Stromal cell of bone marrow (primary cell): Measurements from ENCODE around the gene OR5A2.
"Not testable (repeated sequence)": the region's sequence is repeated elsewhere in the genome, so short reads cannot be mapped to it uniquely, and the experiment has no call there.

Experiments
- DNase-seq: peaks from one replicate; pipeline ENCODE4 v3.0.0-alpha.2; 2012; ENCODE audit warnings: low read depth

The OR5A2 gene

GRCh38 chr11:59426361-59427067, at the start of gene OR5A2:
Gene OR5A2 (minus strand): TSS chr11:59426413. CDS start chr11:59422953, 3,460 bp downstream.
- DNase-seq, result no peak

GRCh38 chr11:59475176-59475575, 49.0 kb upstream of the OR5A2 start:
- DNase-seq, result no peak

GRCh38 chr11:59473015-59473414, 46.8 kb upstream of the OR5A2 start, which contains the start of gene OR4D10:
Gene OR4D10 (plus strand): TSS chr11:59473315. CDS start chr11:59477430, 4,115 bp downstream.
- no peak for DNase-seq

GRCh38 chr11:59463190-59463641, 37.0 kb upstream of the OR5A2 start:
- DNase-seq, result peak; percentile 23

GRCh38 chr11:59459916-59460315, 33.7 kb upstream of the OR5A2 start:
- no peak for DNase-seq

- no peak for DNase-seq
Observed at GRCh38 chr11:59456661-59457060, 30.4 kb upstream of the OR5A2 start, which contains the start of gene OR4D6. Gene OR4D6 (plus strand): TSS chr11:59456961. CDS start chr11:59456961, 0 bp downstream.

GRCh38 chr11:59448484-59448883, 22.3 kb upstream of the OR5A2 start:
- DNase-seq, result no peak

GRCh38 chr11:59445624-59446023, 19.4 kb upstream of the OR5A2 start:
- not testable (repeated sequence) for DNase-seq

- DNase-seq, result no peak
Observed at GRCh38 chr11:59437770-59438169, 11.6 kb upstream of the OR5A2 start.

GRCh38 chr11:59436169-59436568, 10.0 kb upstream of the OR5A2 start, which contains the start of gene OR5A1:
Gene OR5A1 (plus strand): TSS chr11:59436469. CDS start chr11:59443169, 6,700 bp downstream.
- no peak for DNase-seq

- DNase-seq, result peak; percentile 3
Observed at GRCh38 chr11:59429924-59430516, 3.8 kb upstream of the OR5A2 start.

- DNase-seq, result no peak
Observed at GRCh38 chr11:59427068-59427382, 812 bp upstream of the OR5A2 start.

- no peak for DNase-seq
Observed at GRCh38 chr11:59425131-59425530, 1.1 kb downstream of the OR5A2 start.

GRCh38 chr11:59423835-59424234, 2.4 kb downstream of the OR5A2 start:
- no peak for DNase-seq

GRCh38 chr11:59418156-59418555, 8.1 kb downstream of the OR5A2 start:
- no peak for DNase-seq

GRCh38 chr11:59417023-59417422, 9.2 kb downstream of the OR5A2 start:
- no peak for DNase-seq

GRCh38 chr11:59416613-59417012, 9.6 kb downstream of the OR5A2 start:
- no peak for DNase-seq

GRCh38 chr11:59415111-59415510, 11.1 kb downstream of the OR5A2 start:
- DNase-seq, result no peak

GRCh38 chr11:59413646-59414045, 12.6 kb downstream of the OR5A2 start:
- DNase-seq, result no peak

- DNase-seq, result no peak
Observed at GRCh38 chr11:59403546-59403945, 22.7 kb downstream of the OR5A2 start.

- DNase-seq, result no peak
Observed at GRCh38 chr11:59401262-59401552, 25.0 kb downstream of the OR5A2 start.

- DNase-seq, result no peak
Observed at GRCh38 chr11:59400461-59401261, 25.6 kb downstream of the OR5A2 start.

GRCh38 chr11:59394186-59394585, 32.0 kb downstream of the OR5A2 start:
- no peak for DNase-seq
